CD4-positive, alpha-beta T cell treated with Interferon gamma for 1 hour (primary cell): ENCODE results near the gene GXYLT2.

Experiments used
- DNase-seq: peaks from one replicate; pipeline ENCODE4 v3.0.0-alpha.2; 2020

GXYLT2 gene

DNA sequence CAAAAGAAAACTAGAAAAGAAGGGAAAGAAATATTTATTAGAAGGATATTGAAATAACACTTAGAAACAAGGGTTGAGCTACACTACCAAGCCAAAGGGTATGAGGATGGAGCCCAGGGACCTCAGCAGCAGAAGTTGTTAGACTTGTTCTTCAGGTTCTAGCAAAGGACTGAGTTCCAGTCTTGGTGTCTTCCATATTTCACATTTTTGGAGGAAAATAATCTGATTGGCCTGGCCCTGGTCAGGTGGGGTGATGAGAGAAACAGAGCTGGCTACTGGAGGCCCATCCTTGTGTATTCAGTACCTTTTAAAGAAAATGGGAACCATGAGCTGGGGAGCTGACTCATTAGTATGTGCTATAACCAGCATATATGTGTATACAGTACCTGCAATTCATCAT lies 137.0 kb downstream of the GXYLT2 start:
- no peak for DNase-seq

DNA sequence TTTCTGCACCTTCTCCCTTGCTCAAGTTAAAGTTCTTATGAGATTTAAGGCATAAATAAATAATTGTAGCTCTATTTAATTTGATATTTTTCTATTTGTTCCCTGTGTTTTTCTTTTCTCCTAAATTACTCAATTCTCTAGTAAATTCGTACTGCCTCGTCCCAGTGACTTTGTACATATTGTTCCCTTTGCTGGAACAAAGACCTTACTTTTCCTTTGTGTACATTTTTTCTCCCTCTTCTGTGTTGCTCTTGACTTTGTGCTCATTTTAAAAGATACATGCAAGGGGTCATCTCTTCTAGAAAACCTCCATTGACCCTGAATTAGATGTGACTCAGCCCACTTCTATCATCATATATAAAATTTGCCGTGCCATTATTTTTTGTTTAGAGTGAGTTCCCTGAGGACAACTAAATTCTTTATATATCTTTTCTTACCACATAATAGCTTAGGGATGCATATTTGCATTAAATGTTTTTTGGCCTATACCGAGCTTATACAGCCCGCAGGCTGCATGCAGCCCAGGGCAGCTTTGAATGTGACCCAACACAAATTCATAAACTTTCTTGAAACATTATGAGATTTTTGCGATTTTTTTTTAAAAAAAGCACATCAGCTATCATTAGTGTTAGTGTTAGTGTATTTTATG lies 138.4 kb downstream of the GXYLT2 start:
- DNase-seq = no peak
